Measurements from ENCODE around the gene POLA1. TPM values are rescaled to one million over a fixed set of nuclear protein-coding genes. Genes with fewer than 3 reads are reported as not detected.

The POLA1 gene
- total RNA-seq, 4 donors from 2014 or later = 12.0 to 15.6 (median 12.5) TPM

GRCh38 chrX:24658421-24658820 is 35.3 kb upstream of the POLA1 start:
- Histone ChIP-seq H3K27ac (no peak overlapping the region), H3K4me3 (no peak overlapping the region), H3K36me3 (no peaks in the 10 kb centered on the region), H3K4me1 (no peaks in the 10 kb centered on the region), H3K27me3 (no peaks in the 10 kb centered on the region), H3K9me3 (no peaks in the 10 kb centered on the region)
- TF ChIP-seq POLR2AphosphoS5 (IDR thresholded peaks at IDR 0.05) = no peak
- no peak for ATAC-seq

GRCh38 chrX:24659106-24659505 is 34.6 kb upstream of the POLA1 start:
- Histone ChIP-seq H3K27ac (no peak overlapping the region), H3K9me3 (no peaks in the 10 kb centered on the region), H3K4me3 (no peak overlapping the region), H3K36me3 (no peaks in the 10 kb centered on the region), H3K27me3 (no peaks in the 10 kb centered on the region), H3K4me1 (no peaks in the 10 kb centered on the region)
- TF ChIP-seq CTCF (IDR thresholded peaks at IDR 0.05) = no peak
- TF ChIP-seq POLR2AphosphoS5 (IDR thresholded peaks at IDR 0.05) = no peak
- TF ChIP-seq EP300 (IDR thresholded peaks at IDR 0.05) = no peak
- TF ChIP-seq POLR2A (IDR thresholded peaks at IDR 0.05) = no peak
- ATAC-seq = no peak
- WGBS, 2 donors (ENCODE audit: low coverage in 1 of 2) = 20 to 50% methylated on average over 1 of the region's 1 CpG

GRCh38 chrX:24659646-24660045 is 34.1 kb upstream of the POLA1 start:
- H3K4me3 ChIP-seq = no peak overlapping the region
- no peaks in the 10 kb centered on the region for H3K36me3 ChIP-seq
- WGBS, 2 donors (ENCODE audit: low coverage in 1 of 2) = 60 to 88% methylated on average over 1 of the region's 3 CpGs
- TF ChIP-seq CTCF (IDR thresholded peaks at IDR 0.05) = no peak
- no peak for TF ChIP-seq EP300 (IDR thresholded peaks at IDR 0.05)
- no peak for TF ChIP-seq POLR2A (IDR thresholded peaks at IDR 0.05)
- no peak for TF ChIP-seq POLR2AphosphoS5 (IDR thresholded peaks at IDR 0.05)
- no peaks in the 10 kb centered on the region for H3K4me1 ChIP-seq
- H3K27ac ChIP-seq = no peak overlapping the region
- H3K9me3 ChIP-seq = no peaks in the 10 kb centered on the region
- no peaks in the 10 kb centered on the region for H3K27me3 ChIP-seq
- ATAC-seq = no peak

GRCh38 chrX:24661292-24661691 is 32.4 kb upstream of the POLA1 start:
- no peak overlapping the region for H3K27ac ChIP-seq

GRCh38 chrX:24662352-24662751 is 31.4 kb upstream of the POLA1 start:
- no peak overlapping the region for H3K27ac ChIP-seq
- 52 to 62% methylated on average over 2 of the region's 4 CpGs for WGBS, 2 donors (ENCODE audit: low coverage in 1 of 2)
- TF ChIP-seq CTCF (IDR thresholded peaks at IDR 0.05) (no peak), POLR2A (IDR thresholded peaks at IDR 0.05) (no peak), EP300 (IDR thresholded peaks at IDR 0.05) (no peak), POLR2AphosphoS5 (IDR thresholded peaks at IDR 0.05) (no peak)

More at GRCh38 chrX:24661292-24661691, 32.4 kb upstream of the POLA1 start:
- ATAC-seq = no peak
- H3K27me3 ChIP-seq = no peaks in the 10 kb centered on the region
- TF ChIP-seq EP300 (IDR thresholded peaks at IDR 0.05) = no peak
- no peak for TF ChIP-seq POLR2AphosphoS5 (IDR thresholded peaks at IDR 0.05)
- no peak for TF ChIP-seq CTCF (IDR thresholded peaks at IDR 0.05)
- TF ChIP-seq POLR2A (IDR thresholded peaks at IDR 0.05) = no peak
- H3K4me1 ChIP-seq = no peaks in the 10 kb centered on the region
- no peak overlapping the region for H3K4me3 ChIP-seq
- no peaks in the 10 kb centered on the region for H3K36me3 ChIP-seq
- no peaks in the 10 kb centered on the region for H3K9me3 ChIP-seq

More at GRCh38 chrX:24662352-24662751, 31.4 kb upstream of the POLA1 start:
- H3K36me3 ChIP-seq = no peaks in the 10 kb centered on the region
- no peak for ATAC-seq
- no peak overlapping the region for H3K4me3 ChIP-seq
- H3K4me1 ChIP-seq = no peaks in the 10 kb centered on the region
- no peaks in the 10 kb centered on the region for H3K27me3 ChIP-seq
- H3K9me3 ChIP-seq = no peaks in the 10 kb centered on the region
